Measurements from ENCODE around the gene KLHL26.
A peak's percentile ranks its signal among the peaks of the same experiment; 100 is the strongest.

DNA sequence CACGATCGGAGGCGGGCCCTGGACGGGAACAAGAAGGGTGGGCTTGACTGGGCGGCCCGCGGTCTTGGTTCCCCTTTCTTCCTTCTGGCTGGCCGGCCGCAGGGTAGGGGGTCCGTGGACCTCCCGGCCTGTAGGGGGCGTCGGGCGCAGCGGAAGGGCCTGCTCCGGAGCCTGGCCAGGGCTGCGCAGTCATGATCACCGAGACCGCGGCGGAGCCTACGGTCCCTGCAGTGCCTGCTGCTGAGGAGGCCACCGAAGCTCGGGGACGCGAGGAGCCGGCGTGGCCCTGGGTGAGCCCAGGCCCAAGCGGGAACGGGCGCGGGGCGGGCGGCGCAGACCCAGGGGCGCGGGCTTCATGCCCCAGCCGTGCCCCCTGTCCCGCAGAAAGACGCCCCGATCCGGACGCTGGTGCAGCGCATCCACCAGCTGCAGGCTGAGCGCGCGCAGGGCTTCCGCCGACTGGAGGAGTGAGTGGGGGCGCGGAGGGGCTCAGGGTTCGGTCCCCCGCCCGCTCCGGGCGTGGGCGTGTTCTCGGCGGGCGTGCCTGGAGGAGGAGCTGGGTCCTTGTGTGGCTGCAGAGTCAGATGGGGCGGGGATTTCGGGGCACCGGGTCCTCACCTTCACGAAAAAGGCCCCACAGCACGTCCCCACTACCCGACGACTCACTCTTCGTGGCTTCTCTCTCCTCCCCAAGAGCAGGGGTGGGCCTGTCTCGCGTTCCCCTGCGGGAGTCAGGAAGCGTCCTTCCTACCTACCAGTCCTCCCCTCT, 48.0 kb upstream of the KLHL26 start, which contains the start of gene REX1BD:
- TF ChIP-seq, protein P1, sequence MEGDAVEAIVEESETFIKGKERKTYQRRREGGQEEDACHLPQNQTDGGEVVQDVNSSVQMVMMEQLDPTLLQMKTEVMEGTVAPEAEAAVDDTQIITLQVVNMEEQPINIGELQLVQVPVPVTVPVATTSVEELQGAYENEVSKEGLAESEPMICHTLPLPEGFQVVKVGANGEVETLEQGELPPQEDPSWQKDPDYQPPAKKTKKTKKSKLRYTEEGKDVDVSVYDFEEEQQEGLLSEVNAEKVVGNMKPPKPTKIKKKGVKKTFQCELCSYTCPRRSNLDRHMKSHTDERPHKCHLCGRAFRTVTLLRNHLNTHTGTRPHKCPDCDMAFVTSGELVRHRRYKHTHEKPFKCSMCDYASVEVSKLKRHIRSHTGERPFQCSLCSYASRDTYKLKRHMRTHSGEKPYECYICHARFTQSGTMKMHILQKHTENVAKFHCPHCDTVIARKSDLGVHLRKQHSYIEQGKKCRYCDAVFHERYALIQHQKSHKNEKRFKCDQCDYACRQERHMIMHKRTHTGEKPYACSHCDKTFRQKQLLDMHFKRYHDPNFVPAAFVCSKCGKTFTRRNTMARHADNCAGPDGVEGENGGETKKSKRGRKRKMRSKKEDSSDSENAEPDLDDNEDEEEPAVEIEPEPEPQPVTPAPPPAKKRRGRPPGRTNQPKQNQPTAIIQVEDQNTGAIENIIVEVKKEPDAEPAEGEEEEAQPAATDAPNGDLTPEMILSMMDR (IDR thresholded peaks at IDR 0.05 in 2 of 3, conservative IDR thresholded peaks at IDR 0.05 in 1 of 3; ENCODE audit: borderline replicate concordance in 1 of 3, insufficient read depth in 1 of 3, low read depth in 2 of 3, low read length in 2 of 3), result peak; percentile 72 to 93 (median 85)
- no peak for TF ChIP-seq EZH2 (IDR thresholded peaks at IDR 0.05)
- TF ChIP-seq SIN3A (IDR thresholded peaks at IDR 0.05; ENCODE audit: low read depth), result peak; percentile 68; the same call in 1 of the 2 replicates
- peak; percentile 38; the same call in 1 of the 2 replicates for TF ChIP-seq RAD21 (IDR thresholded peaks at IDR 0.05; ENCODE audit: low read depth)
- no peak for TF ChIP-seq ZNF274 (IDR thresholded peaks at IDR 0.05; ENCODE audit: low read depth, low read length)
- TF ChIP-seq POLR2AphosphoS5 (IDR thresholded peaks at IDR 0.05; ENCODE audit: low read depth, low read length), result peak; percentile 72
- peak; percentile 37; the same call in 1 of the 2 replicates for TF ChIP-seq SP1 (IDR thresholded peaks at IDR 0.05; ENCODE audit: low read depth)
- TF ChIP-seq, protein P2, sequence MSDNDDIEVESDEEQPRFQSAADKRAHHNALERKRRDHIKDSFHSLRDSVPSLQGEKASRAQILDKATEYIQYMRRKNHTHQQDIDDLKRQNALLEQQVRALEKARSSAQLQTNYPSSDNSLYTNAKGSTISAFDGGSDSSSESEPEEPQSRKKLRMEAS (IDR thresholded peaks at IDR 0.05), result peak; percentile 69; the same call in 1 of the 2 replicates
- peak; percentile 58 for TF ChIP-seq POLR2A (IDR thresholded peaks at IDR 0.05; ENCODE audit: borderline replicate concordance, extremely low read depth, insufficient read depth, insufficient read length)

Data from HCT116 (cell line).